Measurements from ENCODE around the gene VPREB3.

Gene VPREB3

DNA sequence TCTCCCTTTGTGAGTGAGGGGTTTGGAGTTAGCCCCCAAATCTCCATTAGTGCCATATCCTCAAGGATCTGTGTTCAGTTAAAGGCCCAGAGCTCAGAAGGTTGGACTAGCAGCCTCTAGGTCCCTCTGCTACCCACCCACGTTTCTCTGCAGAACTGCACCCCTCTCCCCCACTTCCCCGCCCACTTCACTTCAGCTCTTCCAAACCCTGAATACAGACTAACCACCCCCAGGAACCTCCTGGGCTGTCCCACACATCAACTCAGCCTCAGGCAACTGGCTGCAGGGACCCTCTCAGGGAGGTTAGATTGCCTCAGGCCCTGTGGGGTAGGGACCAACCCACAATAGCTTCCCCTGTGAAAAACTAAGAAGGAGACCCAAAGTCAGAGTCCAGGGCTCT, 840 bp downstream of the VPREB3 start:
- H2AFZ ChIP-seq: no peak overlapping the region
- H3K4me1 ChIP-seq: peaks cover 2% of the 10 kb centered on the region
- no peaks in the 10 kb centered on the region for H3K36me3 ChIP-seq (ENCODE audit: control insufficient read depth, insufficient read depth, low read length)
- H3K4me2 ChIP-seq (ENCODE audit: low read length): no peak overlapping the region
- H3K9me3 ChIP-seq (ENCODE audit: control insufficient read depth, low read length): no peaks in the 10 kb centered on the region
- H3K27me3 ChIP-seq (ENCODE audit: control insufficient read depth, insufficient read depth, low read length): no peaks in the 10 kb centered on the region
- H3K4me3 ChIP-seq (ENCODE audit: low read depth, low read length): no peak overlapping the region
- H3K79me2 ChIP-seq: no peaks in the 10 kb centered on the region
- TF ChIP-seq, protein P1, sequence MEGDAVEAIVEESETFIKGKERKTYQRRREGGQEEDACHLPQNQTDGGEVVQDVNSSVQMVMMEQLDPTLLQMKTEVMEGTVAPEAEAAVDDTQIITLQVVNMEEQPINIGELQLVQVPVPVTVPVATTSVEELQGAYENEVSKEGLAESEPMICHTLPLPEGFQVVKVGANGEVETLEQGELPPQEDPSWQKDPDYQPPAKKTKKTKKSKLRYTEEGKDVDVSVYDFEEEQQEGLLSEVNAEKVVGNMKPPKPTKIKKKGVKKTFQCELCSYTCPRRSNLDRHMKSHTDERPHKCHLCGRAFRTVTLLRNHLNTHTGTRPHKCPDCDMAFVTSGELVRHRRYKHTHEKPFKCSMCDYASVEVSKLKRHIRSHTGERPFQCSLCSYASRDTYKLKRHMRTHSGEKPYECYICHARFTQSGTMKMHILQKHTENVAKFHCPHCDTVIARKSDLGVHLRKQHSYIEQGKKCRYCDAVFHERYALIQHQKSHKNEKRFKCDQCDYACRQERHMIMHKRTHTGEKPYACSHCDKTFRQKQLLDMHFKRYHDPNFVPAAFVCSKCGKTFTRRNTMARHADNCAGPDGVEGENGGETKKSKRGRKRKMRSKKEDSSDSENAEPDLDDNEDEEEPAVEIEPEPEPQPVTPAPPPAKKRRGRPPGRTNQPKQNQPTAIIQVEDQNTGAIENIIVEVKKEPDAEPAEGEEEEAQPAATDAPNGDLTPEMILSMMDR (IDR thresholded peaks at IDR 0.05): no peak
- no peak overlapping the region for H3K27ac ChIP-seq
- H3K9ac ChIP-seq: no peak overlapping the region

DNA sequence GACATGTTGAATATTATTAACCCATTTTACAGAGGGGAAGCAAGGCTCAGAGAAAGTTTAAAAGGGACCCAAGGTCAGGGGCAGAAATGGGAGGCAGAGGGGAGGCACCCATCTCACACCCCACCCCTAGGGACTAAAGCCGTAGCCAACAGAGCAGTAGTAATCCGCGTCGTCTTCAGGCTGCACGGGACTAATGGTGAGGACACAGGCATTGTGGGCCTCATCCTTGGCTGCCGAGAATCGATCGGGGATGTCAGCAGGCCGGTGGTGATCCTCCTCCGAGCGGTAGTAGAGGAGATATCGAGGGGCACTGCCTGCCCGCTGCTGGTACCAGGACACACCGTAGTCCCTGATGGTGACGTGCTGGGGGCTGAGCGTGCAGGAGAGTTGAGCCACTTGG, 1.5 kb downstream of the VPREB3 start:
- TF ChIP-seq, protein P1 (IDR thresholded peaks at IDR 0.05): no peak
- no peak overlapping the region for H3K9ac ChIP-seq
- peaks cover 2% of the 10 kb centered on the region for H3K4me1 ChIP-seq
- no peaks in the 10 kb centered on the region for H3K79me2 ChIP-seq
- H3K27ac ChIP-seq: no peak overlapping the region
- no peaks in the 10 kb centered on the region for H3K36me3 ChIP-seq (ENCODE audit: control insufficient read depth, insufficient read depth, low read length)
- no peak overlapping the region for H3K4me3 ChIP-seq (ENCODE audit: low read depth, low read length)
- no peaks in the 10 kb centered on the region for H3K9me3 ChIP-seq (ENCODE audit: control insufficient read depth, low read length)
- no peaks in the 10 kb centered on the region for H3K27me3 ChIP-seq (ENCODE audit: control insufficient read depth, insufficient read depth, low read length)
- H2AFZ ChIP-seq: no peak overlapping the region
- no peak overlapping the region for H3K4me2 ChIP-seq (ENCODE audit: low read length)

DNA sequence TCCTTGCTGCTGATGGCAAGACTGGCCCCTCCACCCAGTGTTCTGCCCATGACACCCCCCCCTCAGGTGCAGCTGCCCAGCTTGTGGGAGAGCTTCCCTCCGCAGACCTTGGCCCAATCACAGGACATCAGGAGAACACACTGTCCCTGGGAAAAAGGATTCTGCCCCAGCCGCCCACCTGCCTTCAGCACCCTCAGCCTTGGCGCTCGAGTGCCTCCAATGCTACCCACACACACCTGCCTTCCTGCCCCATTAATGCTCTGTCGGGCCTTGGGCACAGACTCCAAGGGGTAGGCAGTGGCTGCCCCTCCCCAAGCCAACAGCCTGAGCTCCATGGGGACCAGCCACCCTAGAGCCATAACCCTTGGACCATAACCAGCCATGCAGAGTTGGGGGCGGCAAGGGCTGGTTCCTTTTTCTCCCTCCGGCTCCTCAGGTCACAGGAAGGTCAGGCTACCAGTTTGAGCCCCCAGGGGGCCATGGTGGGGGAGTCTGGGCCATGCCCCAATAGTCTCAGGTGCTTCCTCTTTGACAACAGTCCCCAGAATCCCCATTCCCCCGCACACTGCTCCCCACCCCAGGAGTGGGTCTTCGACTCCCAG, 2.0 kb downstream of the VPREB3 start:
- TF ChIP-seq, protein P1 (IDR thresholded peaks at IDR 0.05): no peak
- Histone ChIP-seq H3K4me1 (peaks cover 2% of the 10 kb centered on the region), H3K27me3 (ENCODE audit: control insufficient read depth, insufficient read depth, low read length) (no peaks in the 10 kb centered on the region), H3K4me2 (ENCODE audit: low read length) (no peak overlapping the region), H3K79me2 (no peaks in the 10 kb centered on the region), H3K27ac (no peak overlapping the region), H3K4me3 (ENCODE audit: low read depth, low read length) (no peak overlapping the region), H2AFZ (no peak overlapping the region), H3K36me3 (ENCODE audit: control insufficient read depth, insufficient read depth, low read length) (no peaks in the 10 kb centered on the region), H3K9me3 (ENCODE audit: control insufficient read depth, low read length) (no peaks in the 10 kb centered on the region), H3K9ac (no peak overlapping the region)

DNA sequence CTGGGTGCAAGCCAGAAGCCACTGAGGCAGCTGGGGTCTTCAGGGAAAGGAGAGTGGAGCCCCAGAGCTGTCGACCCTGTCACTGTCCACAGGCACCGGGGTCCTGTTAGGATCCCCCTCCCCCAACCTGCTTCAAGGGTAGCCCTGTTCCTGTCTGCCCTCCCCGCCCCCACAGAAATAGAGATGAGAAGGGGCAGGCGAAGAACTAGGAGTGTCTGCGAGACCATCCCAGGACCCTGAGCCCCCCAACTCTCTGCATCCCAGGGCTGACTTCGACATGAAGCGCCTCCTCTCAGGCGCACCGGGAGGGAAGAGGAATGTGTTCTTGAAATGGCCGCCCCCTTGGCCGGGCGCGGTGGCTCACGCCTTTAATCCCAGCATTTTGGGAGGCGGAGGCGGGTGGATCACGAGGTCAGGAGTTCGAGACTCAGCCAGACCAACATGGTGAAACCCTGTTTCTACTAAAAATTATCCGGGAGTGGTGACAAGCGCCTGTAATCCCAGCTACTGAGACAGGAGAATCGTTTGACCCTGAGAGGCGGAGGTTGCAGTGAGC, 2.7 kb downstream of the VPREB3 start:
- Histone ChIP-seq H3K4me3 (ENCODE audit: low read depth, low read length) (peak overlapping the region; percentile 74), H3K4me1 (peaks cover 2% of the 10 kb centered on the region), H3K9ac (peak overlapping the region; percentile 21), H3K27ac (peak overlapping the region; percentile 85), H3K79me2 (no peaks in the 10 kb centered on the region), H3K4me2 (ENCODE audit: low read length) (peak overlapping the region; percentile 94), H3K36me3 (ENCODE audit: control insufficient read depth, insufficient read depth, low read length) (no peaks in the 10 kb centered on the region), H3K9me3 (ENCODE audit: control insufficient read depth, low read length) (no peaks in the 10 kb centered on the region), H2AFZ (peak overlapping the region; percentile 90), H3K27me3 (ENCODE audit: control insufficient read depth, insufficient read depth, low read length) (no peaks in the 10 kb centered on the region)
- TF ChIP-seq, protein P1 (IDR thresholded peaks at IDR 0.05): no peak

Data from parathyroid adenoma (tissue), 2 donors.